PC-3 (cell line): ENCODE results near the gene ZBTB22. TPM values are rescaled to one million over a fixed set of nuclear protein-coding genes. Genes with fewer than 3 reads are reported as not detected.
A peak's percentile ranks its signal among the peaks of the same experiment; 100 is the strongest.

Experiments
- ATAC-seq: fragments of 200-7000 bp; cut with Tn5 transposase; 2 replicates; pipeline ENCODE4 v1.9.1; 2020; ENCODE audit warnings: mild to moderate bottlenecking, moderate library complexity
- BruUV-seq: library from RNA; stranded (reverse); fragments of 400-500 nt; replicated peaks from 2 replicates; lab custom pipeline; 2021; lab: Mats Ljungman, UMichigan
- CTCF ChIA-PET: fragments of 300-600 bp; sonication (Branson Sonifier 250); formaldehyde crosslinking; loops from one replicate; lab custom pipeline; 2022; ENCODE audit warnings: antibody characterized with exemption; lab: Charles Lee
- POLR2A ChIA-PET: fragments of 300-600 bp; sonication (Branson Sonifier 250); formaldehyde crosslinking; loops from one replicate; lab custom pipeline; 2022; ENCODE audit warnings: antibody characterized with exemption; ENCODE audit not compliant: unreplicated experiment; lab: Charles Lee
- DNase-seq: peaks from one replicate; pipeline ENCODE4 v3.0.0-alpha.2; 2015
- H2AFZ ChIP-seq: fragments of 300-600 bp; sonication (generic); 2 replicates; pipeline ENCODE4 v1.6.0; 2016; ENCODE audit warnings: antibody characterized with exemption, low read length
- H3F3A ChIP-seq: fragments of 300-600 bp; sonication (generic); one replicate; pipeline ENCODE4 v1.6.0; 2017; ENCODE audit warnings: antibody characterized with exemption, low read length, control low read depth, mild to moderate bottlenecking; ENCODE audit not compliant: unreplicated experiment
- H3K27ac ChIP-seq: fragments of 300-600 bp; sonication (generic); 2 replicates; pipeline ENCODE4 v1.5.1; 2016; ENCODE audit warnings: mild to moderate bottlenecking, low read length
- H3K27me3 ChIP-seq: fragments of 300-600 bp; sonication (generic); 2 replicates; pipeline ENCODE4 v1.6.1; 2016; ENCODE audit warnings: low read length, mixed read lengths
- H3K36me3 ChIP-seq: fragments of 300-600 bp; sonication (generic); 2 replicates; pipeline ENCODE4 v1.6.1; 2016; ENCODE audit warnings: low read depth, mixed run types, low read length, mixed read lengths
- H3K4me1 ChIP-seq: fragments of 300-600 bp; sonication (generic); 2 replicates; pipeline ENCODE4 v1.5.1; 2016; ENCODE audit warnings: low read length; ENCODE audit not compliant: insufficient read depth
- H3K4me2 ChIP-seq: fragments of 300-600 bp; sonication (generic); 2 replicates; pipeline ENCODE4 v1.6.0; 2016; ENCODE audit warnings: low read length
- H3K4me3 ChIP-seq: fragments of 300-600 bp; sonication (generic); 2 replicates; pipeline ENCODE4 v1.5.1; 2016; ENCODE audit warnings: mild to moderate bottlenecking, low read length, mixed read lengths
- H3K79me2 ChIP-seq: fragments of 300-600 bp; sonication (generic); 2 replicates; pipeline ENCODE4 v1.6.1; 2017; ENCODE audit warnings: low read length, mixed read lengths
- H3K9ac ChIP-seq: fragments of 300-600 bp; sonication (generic); 2 replicates; pipeline ENCODE4 v1.6.0; 2016; ENCODE audit warnings: mild to moderate bottlenecking, low read length
- H3K9me2 ChIP-seq: fragments of 300-600 bp; sonication (generic); replicated peaks from 2 replicates; pipeline ENCODE4 v1.6.1; 2016; ENCODE audit warnings: mixed run types, low read length, mixed read lengths
- H3K9me3 ChIP-seq: fragments of 300-600 bp; sonication (generic); 2 replicates; pipeline ENCODE4 v1.6.1; 2016; ENCODE audit warnings: low read length, mixed read lengths
- H4K20me1 ChIP-seq: fragments of 300-600 bp; sonication (generic); 2 replicates; pipeline ENCODE4 v1.6.1; 2016; ENCODE audit warnings: low read length, mixed read lengths
- EZH2 ChIP-seq: fragments of 300-600 bp; sonication (generic); IDR thresholded peaks from one replicate; pipeline ENCODE4 v1.6.1; 2017; ENCODE audit warnings: antibody characterized with exemption, mild to moderate bottlenecking, low read length; ENCODE audit not compliant: unreplicated experiment
- EZH2phosphoT487 ChIP-seq: fragments of 300-600 bp; sonication (generic); IDR thresholded peaks from 2 replicates; pipeline ENCODE4 v1.6.1; 2018; ENCODE audit warnings: mild to moderate bottlenecking, antibody characterized with exemption, low read length, borderline replicate concordance
- intact Hi-C: fragments of 100-400 bp; cut with micrococcal nuclease; formaldehyde crosslinking; loops from 2 replicates; pipeline ENCODE4 v1.9.0; 2023
- total RNA-seq: library from RNA; depleted of rRNA; stranded (reverse); fragments of >200 nt; gene quantifications from 2 replicates; pipeline ENCODE4 v1.2.3, GENCODE V29; 2014
- TF ChIP-seq, protein P1 (sequence below): fragments of 300-600 bp; sonication (generic); conservative IDR thresholded peaks from 2 replicates; pipeline ENCODE4 v1.5.1; 2017; ENCODE audit warnings: antibody characterized with exemption, low read depth, mild to moderate bottlenecking, low read length

ZBTB22 gene
- total RNA-seq, 1 experiment from 2014 or later, result 18.8 TPM

DNA sequence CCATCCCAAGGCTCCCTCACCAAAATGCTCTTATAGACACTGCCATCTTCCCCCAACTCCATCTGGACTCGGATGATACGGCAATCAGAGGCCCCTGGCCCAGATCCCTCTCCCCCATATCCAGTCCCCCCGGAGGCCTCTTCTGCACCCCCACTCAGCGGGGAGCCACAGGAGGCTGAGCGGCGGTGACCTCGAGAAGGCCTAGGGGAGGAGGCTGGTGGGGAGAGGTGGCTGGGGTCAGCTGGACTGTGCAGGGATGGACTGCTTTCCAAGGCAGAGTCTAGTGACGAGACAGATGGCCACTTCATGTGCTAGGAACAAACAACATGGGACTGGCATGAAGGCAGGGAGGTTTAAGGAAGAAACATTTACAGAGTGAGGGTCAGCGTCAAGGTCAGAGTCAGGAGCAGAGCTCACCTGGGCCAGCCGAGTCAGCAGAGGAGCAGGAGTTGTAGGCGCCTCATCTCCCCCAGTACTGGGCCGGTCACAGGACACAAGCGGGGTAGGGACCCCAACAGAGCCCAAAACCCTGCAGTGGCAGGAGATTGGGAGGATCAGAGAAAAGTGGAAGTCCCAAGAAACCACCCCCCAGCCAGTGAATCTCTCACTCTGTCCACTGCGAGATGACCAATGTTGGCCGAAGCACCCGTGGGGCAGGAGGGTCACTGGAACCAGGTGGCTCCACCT lies 24.4 kb downstream of the ZBTB22 start:
- TF ChIP-seq EZH2 (no peak), EZH2phosphoT487 (no peak)
- TF ChIP-seq, protein P1, sequence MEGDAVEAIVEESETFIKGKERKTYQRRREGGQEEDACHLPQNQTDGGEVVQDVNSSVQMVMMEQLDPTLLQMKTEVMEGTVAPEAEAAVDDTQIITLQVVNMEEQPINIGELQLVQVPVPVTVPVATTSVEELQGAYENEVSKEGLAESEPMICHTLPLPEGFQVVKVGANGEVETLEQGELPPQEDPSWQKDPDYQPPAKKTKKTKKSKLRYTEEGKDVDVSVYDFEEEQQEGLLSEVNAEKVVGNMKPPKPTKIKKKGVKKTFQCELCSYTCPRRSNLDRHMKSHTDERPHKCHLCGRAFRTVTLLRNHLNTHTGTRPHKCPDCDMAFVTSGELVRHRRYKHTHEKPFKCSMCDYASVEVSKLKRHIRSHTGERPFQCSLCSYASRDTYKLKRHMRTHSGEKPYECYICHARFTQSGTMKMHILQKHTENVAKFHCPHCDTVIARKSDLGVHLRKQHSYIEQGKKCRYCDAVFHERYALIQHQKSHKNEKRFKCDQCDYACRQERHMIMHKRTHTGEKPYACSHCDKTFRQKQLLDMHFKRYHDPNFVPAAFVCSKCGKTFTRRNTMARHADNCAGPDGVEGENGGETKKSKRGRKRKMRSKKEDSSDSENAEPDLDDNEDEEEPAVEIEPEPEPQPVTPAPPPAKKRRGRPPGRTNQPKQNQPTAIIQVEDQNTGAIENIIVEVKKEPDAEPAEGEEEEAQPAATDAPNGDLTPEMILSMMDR, result no peak
- H3K9me3 ChIP-seq, result no peaks in the 10 kb centered on the region
- no peak overlapping the region for H3K4me3 ChIP-seq
- ChIA-PET CTCF (no interaction called here), POLR2A (no interaction called here)
- H3K27me3 ChIP-seq, result no peaks in the 10 kb centered on the region
- DNase-seq (no peak), ATAC-seq (no peak)
- no peak overlapping the region for H3K9ac ChIP-seq
- no peak overlapping the region for H3K4me2 ChIP-seq
- H3K79me2 ChIP-seq, result peaks cover 42% of the 10 kb centered on the region
- H3K36me3 ChIP-seq, result peaks cover 16% of the 10 kb centered on the region; the same call in 1 of the 2 replicates
- H3K4me1 ChIP-seq, result peaks cover 18% of the 10 kb centered on the region
- H3K9me2 ChIP-seq, result no peaks in the 10 kb centered on the region
- no TSS peak for BruUV-seq
- no peak overlapping the region for H3K27ac ChIP-seq
- no peaks in the 10 kb centered on the region for H3F3A ChIP-seq
- H4K20me1 ChIP-seq, result no peaks in the 10 kb centered on the region
- no peak overlapping the region for H2AFZ ChIP-seq
- intact Hi-C loops, result no loop called here

DNA sequence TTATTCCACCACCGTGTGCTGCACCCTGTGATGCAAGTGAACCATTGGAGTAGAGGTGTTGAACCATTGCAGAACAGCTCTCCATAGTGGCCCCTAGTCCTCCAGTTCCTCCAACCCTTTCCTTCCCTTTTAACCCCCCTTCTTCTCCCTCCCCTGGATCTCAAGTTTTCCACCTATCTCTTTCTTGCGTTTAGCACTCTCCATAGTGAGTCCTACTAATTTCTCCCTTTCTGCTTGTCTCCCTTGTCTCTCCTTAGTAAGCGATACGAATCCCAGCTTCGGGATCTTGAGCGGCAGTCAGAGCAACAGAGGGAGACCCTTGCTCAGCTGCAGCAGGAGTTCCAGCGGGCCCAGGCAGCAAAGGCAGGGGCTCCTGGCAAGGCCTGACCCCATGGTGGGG lies 27.1 kb downstream of the ZBTB22 start:
- intact Hi-C loops, result no loop called here
- POLR2A ChIA-PET, result no interaction called here
- peaks cover 17% of the 10 kb centered on the region for H3K4me1 ChIP-seq

More for the DNA sequence above, 27.1 kb downstream of the ZBTB22 start:
- Histone ChIP-seq H3K9ac (peak overlapping the region; percentile 91), H2AFZ (no peak overlapping the region), H3K27me3 (no peaks in the 10 kb centered on the region), H3F3A (no peaks in the 10 kb centered on the region), H3K9me2 (no peaks in the 10 kb centered on the region), H3K4me3 (peak overlapping the region; percentile 97), H3K4me2 (peak overlapping the region; percentile 98), H3K9me3 (no peaks in the 10 kb centered on the region), H4K20me1 (no peaks in the 10 kb centered on the region), H3K27ac (no peak overlapping the region), H3K36me3 (peaks cover 34% of the 10 kb centered on the region; the same call in 1 of the 2 replicates), H3K79me2 (peaks cover 52% of the 10 kb centered on the region)
- no TSS peak for BruUV-seq
- TF ChIP-seq, protein P1, result no peak
- TF ChIP-seq EZH2phosphoT487 (no peak), EZH2 (no peak)
- CTCF ChIA-PET, result no interaction called here
- DNase-seq, result no peak
- no peak for ATAC-seq
